TTC549 (cell line): Measurements from ENCODE around the gene ASB10.

Source experiments
- FAIRE-seq: peaks from 2 replicates; lab custom pipeline; 2012; peaks lifted over from hg19 to GRCh38; lab: Jason Lieb, UNC

The ASB10 gene

GRCh38 chr7:151187409-151188251, 580 bp upstream of the ASB10 start:
- no peak for FAIRE-seq

- no peak for FAIRE-seq
Measured at GRCh38 chr7:151185762-151186639, 1.0 kb downstream of the ASB10 start.

GRCh38 chr7:151181011-151181431, 6.0 kb downstream of the ASB10 start:
- no peak for FAIRE-seq

- no peak for FAIRE-seq
Measured at GRCh38 chr7:151179946-151180345, 7.1 kb downstream of the ASB10 start.

GRCh38 chr7:151179287-151179860, 7.7 kb downstream of the ASB10 start:
- FAIRE-seq: no peak

- FAIRE-seq: no peak
Measured at GRCh38 chr7:151178831-151179230, 8.2 kb downstream of the ASB10 start.

- FAIRE-seq: no peak
Measured at GRCh38 chr7:151178236-151178635, 8.8 kb downstream of the ASB10 start.

- no peak for FAIRE-seq
Measured at GRCh38 chr7:151177310-151177709, 9.7 kb downstream of the ASB10 start.

- FAIRE-seq: no peak
Measured at GRCh38 chr7:151176401-151176800, 10.6 kb downstream of the ASB10 start.

- FAIRE-seq: no peak
Measured at GRCh38 chr7:151175793-151176311, 11.2 kb downstream of the ASB10 start.

GRCh38 chr7:151175047-151175792, 11.8 kb downstream of the ASB10 start:
- FAIRE-seq: no peak

GRCh38 chr7:151174246-151175046, 12.6 kb downstream of the ASB10 start:
- no peak for FAIRE-seq

GRCh38 chr7:151173386-151174245, 13.4 kb downstream of the ASB10 start:
- no peak for FAIRE-seq

GRCh38 chr7:151172273-151173141, 14.5 kb downstream of the ASB10 start:
- FAIRE-seq: peak; percentile 3

GRCh38 chr7:151168787-151169162, 18.3 kb downstream of the ASB10 start:
- FAIRE-seq: no peak

- FAIRE-seq: no peak
Measured at GRCh38 chr7:151168003-151168786, 18.9 kb downstream of the ASB10 start.

GRCh38 chr7:151167197-151167961, 19.7 kb downstream of the ASB10 start, which contains the start of gene GBX1:
Gene GBX1, minus strand, starts transcription at chr7:151167694. Its CDS starts 146 bp downstream, at chr7:151167548.
- FAIRE-seq: no peak
